ENCODE measurements around the gene SPTBN1.

The SPTBN1 gene

DNA sequence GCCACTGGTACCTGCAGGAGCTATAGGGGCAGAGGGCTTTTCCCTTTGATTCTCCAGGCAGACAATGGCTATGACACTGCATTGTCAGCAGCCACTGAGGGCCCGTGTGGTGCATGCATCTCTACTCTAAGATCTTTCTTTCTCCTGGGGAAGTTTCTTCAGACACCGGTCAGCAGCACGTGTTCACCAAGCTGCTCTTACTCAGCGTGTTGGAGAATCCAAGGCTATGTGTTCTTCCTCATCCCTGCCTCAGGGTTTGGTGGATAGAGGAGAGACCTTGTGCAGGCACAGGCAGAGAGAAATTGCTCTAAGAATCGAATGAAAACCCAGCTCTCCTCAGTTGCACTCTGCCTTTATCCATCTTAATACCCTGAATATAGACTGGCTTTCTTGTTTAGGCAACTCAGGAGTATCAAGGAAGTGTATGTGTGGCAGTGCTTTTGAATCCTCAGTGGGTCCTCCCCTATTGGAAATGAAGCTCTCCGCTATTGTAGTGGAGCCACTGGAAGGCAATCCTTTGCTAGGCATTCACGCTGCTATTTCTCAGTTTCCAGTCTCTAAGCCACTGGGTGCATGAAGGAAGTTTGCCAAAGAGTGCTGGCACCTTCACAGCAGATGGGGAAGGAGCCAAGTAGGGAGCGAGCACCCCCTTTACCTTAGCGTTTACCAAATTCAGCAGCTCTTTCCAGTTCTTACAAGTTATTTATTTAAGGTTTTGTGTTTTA lies 180.4 kb downstream of the SPTBN1 start:
- no peak overlapping the region for H3K27ac Mint-ChIP-seq
- DNase-seq (ENCODE audit: low spot score in 2 of 2) (no peak), ATAC-seq (no peak)
- no peaks in the 10 kb centered on the region for H3K9me3 Mint-ChIP-seq
- H3K36me3 Mint-ChIP-seq = peaks cover 43% of the 10 kb centered on the region
- peaks cover 11% of the 10 kb centered on the region for H3K4me1 Mint-ChIP-seq
- H3K4me3 Mint-ChIP-seq = no peak overlapping the region

DNA sequence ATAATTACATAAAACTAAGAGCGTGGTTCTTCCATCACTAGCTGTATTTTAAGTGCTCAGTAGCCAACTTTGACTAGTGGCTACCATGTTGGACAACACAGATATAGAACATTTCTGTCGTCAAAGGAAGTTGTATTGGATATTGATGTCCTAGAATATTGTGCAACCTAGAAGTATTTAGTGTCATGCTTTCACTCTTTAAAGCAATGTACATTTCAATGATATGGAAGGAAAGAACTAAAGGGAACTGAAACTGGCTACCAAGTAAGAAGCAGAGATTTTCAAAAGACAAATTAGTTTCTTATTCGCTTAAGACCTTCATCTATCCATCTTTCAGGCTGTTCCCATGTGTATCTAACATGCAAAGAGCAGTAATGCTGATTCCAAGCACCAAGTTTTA lies 182.0 kb downstream of the SPTBN1 start:
- Mint-ChIP-seq H3K27ac (no peak overlapping the region), H3K4me1 (peaks cover 11% of the 10 kb centered on the region), H3K9me3 (no peaks in the 10 kb centered on the region), H3K4me3 (no peak overlapping the region), H3K36me3 (peaks cover 41% of the 10 kb centered on the region)
- DNase-seq (ENCODE audit: low spot score in 2 of 2) (no peak), ATAC-seq (no peak)

DNA sequence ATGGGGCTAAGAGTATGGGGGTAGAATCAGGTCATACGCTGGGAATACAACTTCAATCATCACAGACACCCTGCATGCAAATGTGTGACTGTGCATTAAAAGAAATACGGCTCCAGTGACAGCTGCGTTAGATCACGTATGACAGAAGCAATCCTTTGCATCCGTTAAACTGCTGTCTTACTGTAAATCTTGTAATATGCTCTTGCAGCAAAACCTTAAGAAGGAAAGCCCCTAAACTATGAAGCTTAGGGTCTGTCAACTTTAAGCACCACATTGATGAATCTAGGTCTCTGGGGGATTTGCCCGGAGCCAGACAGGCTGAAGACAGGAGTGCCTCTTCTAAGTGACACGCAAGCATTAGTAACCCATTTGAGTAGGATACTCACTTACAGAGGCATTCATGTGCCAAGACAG lies 182.7 kb downstream of the SPTBN1 start:
- H3K27ac Mint-ChIP-seq = peak overlapping the region; percentile 75
- H3K9me3 Mint-ChIP-seq = no peaks in the 10 kb centered on the region
- no peak for ATAC-seq

DNA sequence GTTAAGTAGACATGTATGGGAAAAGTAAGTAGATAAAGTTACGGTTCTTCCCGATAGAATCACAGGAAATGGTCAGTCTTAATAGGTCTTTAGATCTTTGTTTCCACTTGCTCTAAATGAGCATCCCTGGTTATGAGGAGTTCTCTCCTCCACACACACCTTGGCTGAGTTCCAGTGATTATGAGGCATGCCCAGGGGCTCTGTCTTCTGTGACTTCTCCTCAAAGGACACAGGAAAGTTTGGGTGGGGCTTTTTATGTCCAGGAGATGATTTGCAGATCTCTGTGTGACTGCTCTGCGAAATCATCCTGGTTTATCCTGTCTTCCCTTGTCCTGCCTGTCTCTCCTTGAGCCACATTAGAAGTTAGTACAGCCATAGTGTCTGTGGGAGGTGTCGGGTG lies 183.5 kb downstream of the SPTBN1 start:
- DNase-seq (ENCODE audit: low spot score in 2 of 2) = no peak
- Mint-ChIP-seq H3K4me1 (peaks cover 8% of the 10 kb centered on the region), H3K27ac (peak overlapping the region; percentile 75), H3K9me3 (no peaks in the 10 kb centered on the region), H3K4me3 (no peak overlapping the region), H3K36me3 (peaks cover 44% of the 10 kb centered on the region)
- no peak for ATAC-seq

More for the DNA sequence above, 182.7 kb downstream of the SPTBN1 start:
- H3K4me1 Mint-ChIP-seq = peaks cover 11% of the 10 kb centered on the region
- DNase-seq (ENCODE audit: low spot score in 2 of 2) = no peak
- H3K4me3 Mint-ChIP-seq = no peak overlapping the region
- H3K36me3 Mint-ChIP-seq = peaks cover 41% of the 10 kb centered on the region

DNA sequence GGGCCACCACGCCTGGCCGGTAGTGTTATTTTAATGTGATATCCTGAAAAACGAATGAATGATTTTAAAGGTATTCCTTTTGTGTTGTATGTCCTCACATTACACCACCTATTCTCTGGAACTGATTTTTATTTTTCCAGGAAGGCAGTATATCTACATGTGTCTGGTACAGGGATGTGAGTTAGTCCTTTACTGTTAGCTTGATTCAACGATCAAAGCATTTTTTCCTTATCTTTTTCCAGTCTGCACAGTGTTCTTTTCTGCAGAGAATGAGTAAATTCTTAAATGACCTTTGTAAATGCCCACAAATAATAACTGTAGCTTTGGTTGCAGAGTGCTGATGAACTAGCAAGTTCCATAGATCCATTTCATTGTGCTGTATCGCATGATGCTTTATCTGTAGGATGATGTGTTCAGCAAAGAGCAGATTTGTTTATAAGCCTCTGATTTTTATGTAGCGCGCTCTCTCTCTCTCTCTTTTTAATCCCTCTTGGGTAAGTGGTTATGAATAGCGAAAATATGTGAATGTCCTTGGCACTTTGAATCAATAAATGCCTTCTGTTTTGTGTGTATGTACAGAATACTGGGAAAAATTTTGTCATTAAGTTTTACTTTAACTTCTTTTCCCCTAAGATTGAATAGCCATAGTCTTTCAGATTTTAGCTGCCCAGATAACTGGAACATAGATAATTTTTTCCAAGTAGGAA lies 184.9 kb downstream of the SPTBN1 start:
- H3K4me3 Mint-ChIP-seq = no peak overlapping the region
- ATAC-seq (no peak), DNase-seq (ENCODE audit: low spot score in 2 of 2) (no peak)
- peak overlapping the region; percentile 75 for H3K27ac Mint-ChIP-seq
- no peaks in the 10 kb centered on the region for H3K4me1 Mint-ChIP-seq
- H3K36me3 Mint-ChIP-seq = peaks cover 50% of the 10 kb centered on the region
- no peaks in the 10 kb centered on the region for H3K9me3 Mint-ChIP-seq

DNA sequence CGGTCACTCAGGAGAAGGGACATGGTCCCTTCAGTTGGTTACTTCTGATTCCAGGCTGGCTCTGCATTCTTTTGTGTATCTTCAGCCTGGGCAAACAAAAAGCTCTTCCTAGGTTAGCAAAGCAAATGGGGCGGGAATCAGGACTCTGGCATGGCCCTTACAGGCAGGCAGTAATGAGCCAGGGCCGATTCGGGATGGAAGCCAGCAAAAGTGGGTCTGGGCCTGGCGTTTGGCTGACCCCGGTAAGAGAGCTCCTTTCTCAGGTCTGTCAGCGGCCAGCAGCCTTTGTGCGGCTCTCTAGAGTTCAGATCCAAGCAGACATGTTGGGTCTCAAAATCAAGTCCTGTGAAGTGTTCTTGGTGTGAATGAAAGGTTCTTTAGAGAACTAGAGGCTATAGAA lies 185.9 kb downstream of the SPTBN1 start:
- H3K36me3 Mint-ChIP-seq = peaks cover 60% of the 10 kb centered on the region
- H3K9me3 Mint-ChIP-seq = no peaks in the 10 kb centered on the region
- no peak overlapping the region for H3K27ac Mint-ChIP-seq
- H3K4me3 Mint-ChIP-seq = no peak overlapping the region
- no peak for ATAC-seq
- no peak for DNase-seq (ENCODE audit: low spot score in 2 of 2)
- no peaks in the 10 kb centered on the region for H3K4me1 Mint-ChIP-seq

DNA sequence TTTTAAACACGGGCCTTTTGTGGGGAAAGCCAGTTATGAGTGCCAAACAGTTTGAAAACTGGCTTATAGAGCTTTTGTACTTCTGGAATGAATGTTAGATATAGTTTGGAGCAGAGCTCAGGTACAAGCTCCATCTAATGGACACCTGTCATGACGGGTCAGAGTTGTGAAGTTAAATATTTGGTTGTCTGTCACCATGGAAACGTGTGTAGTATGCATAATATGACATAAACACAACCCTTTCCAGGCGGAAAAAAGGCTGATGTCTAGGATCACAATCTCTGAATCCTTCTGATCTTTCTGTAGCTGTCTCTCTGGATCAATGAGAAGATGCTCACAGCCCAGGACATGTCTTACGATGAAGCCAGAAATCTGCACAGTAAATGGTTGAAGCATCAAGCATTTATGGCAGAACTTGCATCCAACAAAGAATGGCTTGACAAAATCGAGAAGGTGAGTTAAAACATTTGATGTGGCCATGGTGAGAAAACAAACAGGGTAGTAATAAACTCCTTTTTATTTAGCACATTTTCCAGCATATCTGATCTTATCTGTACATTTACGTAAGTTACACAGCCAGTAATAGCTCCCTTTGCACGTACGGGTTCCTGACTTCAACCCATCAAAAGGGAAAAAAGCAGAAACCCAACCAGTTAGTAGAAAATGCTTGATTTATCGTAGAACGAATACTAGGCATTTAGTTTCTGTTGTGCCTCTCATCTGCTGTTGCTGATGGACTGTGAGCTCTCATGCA lies 186.7 kb downstream of the SPTBN1 start:
- Mint-ChIP-seq H3K27ac (peak overlapping the region; percentile 8), H3K4me1 (no peaks in the 10 kb centered on the region), H3K36me3 (peaks cover 61% of the 10 kb centered on the region), H3K9me3 (no peaks in the 10 kb centered on the region), H3K4me3 (no peak overlapping the region)
- ATAC-seq (no peak), DNase-seq (ENCODE audit: low spot score in 2 of 2) (no peak)

DNA sequence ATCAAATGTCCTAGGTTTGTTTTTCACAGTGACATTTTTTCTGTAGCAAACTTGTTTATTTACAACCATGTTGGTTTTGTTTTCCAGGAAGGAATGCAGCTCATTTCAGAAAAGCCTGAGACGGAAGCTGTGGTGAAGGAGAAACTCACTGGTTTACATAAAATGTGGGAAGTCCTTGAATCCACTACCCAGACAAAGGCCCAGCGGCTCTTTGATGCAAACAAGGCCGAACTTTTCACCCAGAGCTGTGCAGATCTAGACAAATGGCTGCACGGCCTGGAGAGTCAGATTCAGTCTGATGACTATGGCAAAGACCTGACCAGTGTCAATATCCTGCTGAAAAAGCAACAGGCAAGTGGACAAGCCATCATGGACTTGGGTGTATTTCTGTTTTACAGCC lies 188.1 kb downstream of the SPTBN1 start:
- DNase-seq (ENCODE audit: low spot score in 2 of 2) (no peak), ATAC-seq (no peak)
- H3K4me3 Mint-ChIP-seq = no peak overlapping the region
- H3K27ac Mint-ChIP-seq = no peak overlapping the region
- no peaks in the 10 kb centered on the region for H3K4me1 Mint-ChIP-seq
- no peaks in the 10 kb centered on the region for H3K9me3 Mint-ChIP-seq
- H3K36me3 Mint-ChIP-seq = peaks cover 75% of the 10 kb centered on the region

DNA sequence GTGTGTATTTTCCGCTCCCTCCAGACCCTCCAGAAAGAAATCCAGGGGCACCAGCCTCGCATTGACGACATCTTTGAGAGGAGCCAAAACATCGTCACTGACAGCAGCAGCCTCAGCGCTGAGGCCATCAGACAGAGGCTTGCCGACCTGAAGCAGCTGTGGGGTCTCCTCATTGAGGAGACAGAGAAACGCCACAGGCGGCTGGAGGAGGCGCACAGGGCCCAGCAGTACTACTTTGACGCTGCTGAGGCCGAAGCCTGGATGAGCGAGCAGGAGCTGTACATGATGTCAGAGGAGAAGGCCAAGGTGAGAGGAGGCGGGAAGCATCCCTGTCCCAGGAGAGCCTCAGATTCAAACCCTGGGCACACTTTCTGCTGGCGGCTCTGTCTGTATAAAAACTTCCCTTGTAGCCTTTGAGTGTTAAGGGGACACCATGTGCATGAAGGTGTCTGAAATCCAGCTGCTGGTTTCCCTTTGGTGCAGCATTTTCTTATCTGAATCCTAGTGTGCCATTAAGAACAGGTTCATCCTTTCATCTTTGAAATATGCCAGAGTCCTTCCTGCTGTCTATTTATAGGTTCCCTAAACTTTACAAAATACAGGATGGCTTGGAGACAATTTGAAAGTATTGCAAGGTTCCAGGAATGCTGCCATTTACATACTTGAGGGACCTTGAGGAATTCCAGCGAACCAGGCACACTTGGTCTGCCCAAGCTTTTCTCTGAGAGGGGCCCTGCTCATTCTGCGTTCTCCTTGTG lies 190.2 kb downstream of the SPTBN1 start:
- Mint-ChIP-seq H3K36me3 (peaks cover 89% of the 10 kb centered on the region), H3K9me3 (no peaks in the 10 kb centered on the region), H3K4me1 (no peaks in the 10 kb centered on the region), H3K4me3 (no peak overlapping the region), H3K27ac (peak overlapping the region; percentile 70)
- no peak for DNase-seq (ENCODE audit: low spot score in 2 of 2)
- no peak for ATAC-seq

DNA sequence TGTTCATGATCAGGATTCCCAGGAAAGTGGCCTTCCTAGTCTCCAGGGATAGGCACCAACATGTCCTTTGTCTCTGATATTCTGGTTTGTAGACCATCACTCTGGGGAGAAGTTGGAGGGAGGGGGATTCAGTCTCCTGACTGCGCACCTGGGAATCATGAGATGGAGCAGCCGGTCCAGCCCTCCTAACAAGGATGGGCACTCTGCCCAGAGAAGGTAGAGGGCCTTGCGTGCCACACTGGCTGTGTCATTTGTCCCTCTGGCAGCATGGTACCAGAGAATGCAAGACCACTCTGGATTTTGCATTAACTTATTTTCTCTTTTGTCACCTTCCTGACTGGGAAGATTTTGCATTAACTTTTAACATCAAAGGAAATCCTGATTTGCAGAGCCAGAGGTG lies 192.1 kb downstream of the SPTBN1 start:
- peaks cover 93% of the 10 kb centered on the region for H3K36me3 Mint-ChIP-seq

DNA sequence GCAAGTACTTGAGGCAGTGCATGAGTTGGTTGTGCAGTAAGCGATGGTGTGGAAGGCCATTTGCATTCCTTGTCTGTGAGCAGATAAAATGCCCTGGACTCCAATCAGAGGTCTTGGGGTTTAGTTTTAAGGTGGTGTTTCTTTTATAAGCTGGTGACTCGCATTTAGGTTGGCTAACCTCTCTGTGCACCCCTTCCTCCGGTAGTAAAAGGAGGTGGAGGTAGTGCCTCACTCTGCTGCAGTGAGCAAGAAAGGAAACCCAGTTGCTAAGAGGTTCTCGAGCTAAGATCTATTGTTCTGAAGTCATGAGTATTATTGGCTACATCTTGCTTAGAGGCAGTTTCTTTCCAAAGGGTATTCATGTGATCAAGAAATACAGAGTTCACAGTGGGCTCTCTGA lies 193.1 kb downstream of the SPTBN1 start:
- Mint-ChIP-seq H3K36me3 (peaks cover 92% of the 10 kb centered on the region), H3K4me1 (peaks cover 9% of the 10 kb centered on the region), H3K9me3 (no peaks in the 10 kb centered on the region), H3K27ac (peak overlapping the region; percentile 2), H3K4me3 (no peak overlapping the region)
- no peak for ATAC-seq
- DNase-seq (ENCODE audit: low spot score in 2 of 2) = no peak

More for the DNA sequence above, 192.1 kb downstream of the SPTBN1 start:
- no peak for ATAC-seq
- H3K4me1 Mint-ChIP-seq = peaks cover 9% of the 10 kb centered on the region
- no peak for DNase-seq (ENCODE audit: low spot score in 2 of 2)
- H3K9me3 Mint-ChIP-seq = no peaks in the 10 kb centered on the region
- no peak overlapping the region for H3K4me3 Mint-ChIP-seq
- peak overlapping the region; percentile 70 for H3K27ac Mint-ChIP-seq

DNA sequence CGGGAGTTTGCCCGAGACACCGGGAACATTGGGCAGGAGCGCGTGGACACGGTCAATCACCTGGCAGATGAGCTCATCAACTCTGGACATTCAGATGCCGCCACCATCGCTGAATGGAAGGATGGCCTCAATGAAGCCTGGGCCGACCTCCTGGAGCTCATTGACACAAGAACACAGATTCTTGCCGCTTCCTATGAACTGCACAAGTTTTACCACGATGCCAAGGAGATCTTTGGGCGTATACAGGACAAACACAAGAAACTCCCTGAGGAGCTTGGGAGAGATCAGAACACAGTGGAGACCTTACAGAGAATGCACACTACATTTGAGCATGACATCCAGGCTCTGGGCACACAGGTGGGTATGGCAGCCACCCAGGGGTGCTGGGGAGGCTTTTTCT lies 193.5 kb downstream of the SPTBN1 start:
- H3K9me3 Mint-ChIP-seq = no peaks in the 10 kb centered on the region
- DNase-seq (ENCODE audit: low spot score in 2 of 2) = no peak
- H3K36me3 Mint-ChIP-seq = peaks cover 92% of the 10 kb centered on the region
- no peak for ATAC-seq
- H3K4me3 Mint-ChIP-seq = no peak overlapping the region
- H3K27ac Mint-ChIP-seq = peak overlapping the region; percentile 2
- peaks cover 9% of the 10 kb centered on the region for H3K4me1 Mint-ChIP-seq

DNA sequence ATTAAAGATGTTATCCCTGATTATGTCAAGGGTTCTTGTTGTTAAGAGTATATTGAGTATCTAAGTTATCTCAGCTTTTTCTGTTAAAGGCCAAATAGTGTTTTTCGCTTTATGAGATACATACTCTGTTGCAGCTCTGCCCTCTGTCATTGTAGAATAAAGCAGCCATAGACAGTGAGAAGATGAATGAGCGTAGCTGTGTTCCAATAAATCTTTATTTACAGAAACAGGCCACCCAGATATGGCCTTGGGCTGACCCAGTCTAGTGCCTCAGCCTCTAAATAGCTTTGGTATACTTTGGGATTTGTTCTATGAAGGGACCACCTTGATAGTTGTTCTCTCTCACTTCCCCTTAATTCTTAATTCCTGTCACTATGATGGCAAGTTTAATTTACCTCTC lies 194.5 kb downstream of the SPTBN1 start:
- no peak overlapping the region for H3K27ac Mint-ChIP-seq
- H3K4me1 Mint-ChIP-seq = peaks cover 9% of the 10 kb centered on the region
- no peak for DNase-seq (ENCODE audit: low spot score in 2 of 2)
- no peak overlapping the region for H3K4me3 Mint-ChIP-seq
- peaks cover 92% of the 10 kb centered on the region for H3K36me3 Mint-ChIP-seq
- no peaks in the 10 kb centered on the region for H3K9me3 Mint-ChIP-seq
- ATAC-seq = no peak

DNA sequence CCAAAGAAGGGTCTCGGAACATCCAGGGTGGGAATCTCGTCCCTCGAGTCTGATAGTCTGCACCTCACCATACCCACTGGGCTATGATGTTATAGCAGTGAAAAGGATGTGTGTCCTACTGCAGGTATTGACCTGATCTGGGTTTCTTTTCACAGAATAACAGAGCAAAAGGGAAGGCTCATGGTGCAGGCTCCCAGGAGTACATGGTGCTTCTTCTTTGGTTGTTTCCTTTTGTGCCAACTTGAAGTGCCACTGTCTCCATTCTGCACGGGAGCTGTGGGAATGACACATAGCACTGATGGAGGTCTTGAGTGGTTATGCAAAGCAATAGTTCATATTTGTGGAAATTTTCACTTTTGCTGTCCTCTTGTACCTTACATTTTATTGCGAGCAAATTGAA lies 195.2 kb downstream of the SPTBN1 start:
- Mint-ChIP-seq H3K9me3 (no peaks in the 10 kb centered on the region), H3K27ac (no peak overlapping the region), H3K4me3 (no peak overlapping the region), H3K4me1 (peaks cover 9% of the 10 kb centered on the region), H3K36me3 (peaks cover 92% of the 10 kb centered on the region)
- ATAC-seq = no peak
- DNase-seq (ENCODE audit: low spot score in 2 of 2) = no peak

DNA sequence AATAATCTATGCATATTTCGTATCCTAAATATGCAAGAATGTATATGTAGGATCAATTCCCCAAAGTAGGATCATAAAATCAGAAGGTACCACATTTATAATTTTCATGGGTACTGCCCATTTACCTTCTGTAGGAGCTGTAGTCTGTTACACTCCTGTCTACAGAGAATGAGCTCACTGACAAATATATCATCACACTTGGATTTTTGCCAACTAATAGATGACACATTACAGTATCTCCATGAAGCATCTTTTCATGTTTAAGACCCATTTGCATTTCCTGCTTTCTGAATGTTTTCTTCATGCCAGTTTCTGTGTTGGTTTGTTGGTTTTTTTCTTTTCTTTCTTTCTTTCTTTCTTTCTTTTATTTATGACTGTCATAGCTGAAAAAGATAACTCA lies 196.4 kb downstream of the SPTBN1 start:
- Mint-ChIP-seq H3K27ac (peak overlapping the region; percentile 23), H3K4me3 (no peak overlapping the region), H3K4me1 (peaks cover 11% of the 10 kb centered on the region), H3K36me3 (peaks cover 80% of the 10 kb centered on the region), H3K9me3 (no peaks in the 10 kb centered on the region)
- ATAC-seq (peak; percentile 88), DNase-seq (ENCODE audit: low spot score in 2 of 2) (no peak)

Measured in stimulated activated effector memory CD8-positive, alpha-beta T cell treated with anti-CD3 and anti-CD28 coated beads, Interleukin-12 subunit alpha, Interleukin-12 subunit beta, amount 100 ng/mL, for 72 hours (primary cell).